WI38 (cell line): ENCODE measurements around the gene RHOJ.

Experiments used
- H3K4me3 ChIP-seq: 2 replicates; pipeline ENCODE4 v1.5.1; 2011; ENCODE audit warnings: low read depth, mild to moderate bottlenecking, control low read depth, low read length
- CTCF ChIP-seq: IDR thresholded peaks from 2 replicates; pipeline ENCODE4 v1.5.1; 2012; ENCODE audit warnings: low read depth, mild to moderate bottlenecking, control low read depth, low read length

The RHOJ gene

GRCh38 chr14:63205044-63205575, 867 bp downstream of the RHOJ start:
- no peak for TF ChIP-seq CTCF
- peak overlapping the region; percentile 50 for H3K4me3 ChIP-seq

DNA sequence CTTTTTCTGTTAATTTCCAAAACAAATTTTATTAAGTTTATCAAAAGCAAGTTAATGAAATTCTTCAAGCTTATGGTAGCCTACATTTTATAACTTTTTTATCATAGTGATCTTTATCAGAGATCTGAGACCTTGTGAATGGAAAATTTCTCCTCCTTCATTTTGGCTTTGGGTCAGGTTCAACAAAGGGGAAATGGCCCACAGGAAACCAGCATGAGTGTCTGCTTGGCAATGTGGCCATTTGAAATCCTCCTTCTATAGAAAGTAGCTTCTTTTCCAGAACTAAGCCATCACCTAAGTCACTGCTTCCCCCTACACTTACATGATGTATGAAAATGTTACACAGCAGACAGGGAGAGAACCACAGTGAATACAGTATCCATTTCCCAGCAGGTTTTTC, 1.6 kb downstream of the RHOJ start:
- H3K4me3 ChIP-seq = no peak overlapping the region
- TF ChIP-seq CTCF = no peak

DNA sequence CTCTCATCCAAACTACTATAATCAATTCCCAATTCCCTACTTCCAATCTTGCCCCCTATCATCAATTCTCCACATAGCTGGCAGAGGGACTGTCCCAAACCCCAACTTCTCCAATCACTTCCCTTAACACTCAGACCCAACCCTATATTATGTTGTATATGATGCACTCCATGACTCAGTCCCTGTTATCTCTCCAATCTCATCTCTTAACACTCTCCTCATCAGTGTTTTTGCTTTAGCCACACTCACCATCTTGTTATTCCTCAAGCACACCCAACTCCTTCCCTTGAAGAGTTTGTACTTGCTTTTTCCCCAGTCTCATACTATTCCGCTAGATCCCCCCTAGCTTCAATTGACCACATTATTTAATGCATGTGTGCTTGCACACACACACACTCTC, 4.9 kb downstream of the RHOJ start:
- H3K4me3 ChIP-seq = no peak overlapping the region
- no peak for TF ChIP-seq CTCF

- TF ChIP-seq CTCF = no peak
- H3K4me3 ChIP-seq = no peak overlapping the region
Measured at GRCh38 chr14:63210812-63211211, 6.6 kb downstream of the RHOJ start.

DNA sequence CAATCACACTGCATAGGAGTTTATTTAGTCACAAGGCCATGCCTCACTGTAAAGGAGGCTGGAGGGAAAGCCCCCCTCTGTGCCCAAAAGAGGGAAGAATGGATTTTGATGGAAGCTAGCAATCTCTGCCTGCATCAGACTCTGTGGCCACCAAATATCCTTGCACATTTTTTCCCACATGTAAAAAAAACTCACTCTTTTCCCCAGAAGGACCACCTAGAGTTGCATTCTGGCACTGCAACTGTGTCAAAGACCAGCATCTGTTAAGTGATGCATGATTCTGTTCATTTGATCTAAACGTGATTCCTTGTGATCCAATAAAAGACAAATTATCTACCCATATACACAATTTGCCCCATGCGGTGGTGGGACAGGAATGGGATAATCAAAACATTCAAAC, 8.0 kb downstream of the RHOJ start:
- no peak overlapping the region for H3K4me3 ChIP-seq

GRCh38 chr14:63212776-63213500, 8.7 kb downstream of the RHOJ start:
- H3K4me3 ChIP-seq = no peak overlapping the region
- no peak for TF ChIP-seq CTCF

More for the DNA sequence above, 8.0 kb downstream of the RHOJ start:
- TF ChIP-seq CTCF = no peak

DNA sequence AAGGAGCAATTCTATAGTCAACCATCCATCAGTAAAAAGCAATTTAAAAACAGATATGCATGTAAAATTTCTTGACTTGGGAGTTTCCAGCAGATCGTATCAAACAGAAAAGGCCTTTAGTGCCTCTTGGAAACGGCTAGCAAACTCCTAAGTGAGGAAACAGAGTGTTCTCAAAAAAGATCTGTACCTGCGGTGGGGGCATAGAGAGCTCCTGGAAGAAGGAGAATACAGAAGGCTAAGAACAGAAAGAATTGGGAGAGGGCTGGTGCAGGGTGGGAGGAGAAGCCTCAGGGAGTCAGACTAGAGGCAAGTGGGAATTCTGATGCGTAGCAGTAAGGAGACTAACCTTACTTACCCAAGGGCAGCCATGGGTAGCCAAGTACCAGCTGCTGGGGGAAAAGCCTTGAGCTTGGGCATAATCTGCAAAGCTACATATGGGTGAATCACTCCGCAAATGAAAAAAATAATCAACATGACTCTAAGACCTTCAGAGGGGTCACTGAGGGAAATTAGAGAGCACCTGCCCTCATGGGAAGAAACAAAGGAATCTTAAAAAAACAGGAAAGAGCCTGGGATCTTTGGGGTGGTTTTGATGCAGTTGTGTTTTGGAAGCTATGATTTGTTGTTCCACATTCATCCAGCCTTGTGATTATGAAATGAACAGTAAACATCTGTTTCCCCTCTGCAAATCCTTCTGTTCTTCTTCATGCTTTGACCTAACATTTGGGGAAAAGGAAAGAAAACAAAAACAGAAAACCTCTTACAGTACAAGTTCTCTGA, 10.4 kb downstream of the RHOJ start:
- H3K4me3 ChIP-seq = no peak overlapping the region
- TF ChIP-seq CTCF = no peak
